ENCODE measurements around the gene KRT36. TPM values are rescaled to one million over a fixed set of nuclear protein-coding genes. Genes with fewer than 3 reads are reported as not detected.

The KRT36 gene
- total and polyA plus RNA-seq, 2 of the 8 experiments (the other 6 are each of a cell fraction or from before 2014, with no cell fraction given) = not detected

DNA sequence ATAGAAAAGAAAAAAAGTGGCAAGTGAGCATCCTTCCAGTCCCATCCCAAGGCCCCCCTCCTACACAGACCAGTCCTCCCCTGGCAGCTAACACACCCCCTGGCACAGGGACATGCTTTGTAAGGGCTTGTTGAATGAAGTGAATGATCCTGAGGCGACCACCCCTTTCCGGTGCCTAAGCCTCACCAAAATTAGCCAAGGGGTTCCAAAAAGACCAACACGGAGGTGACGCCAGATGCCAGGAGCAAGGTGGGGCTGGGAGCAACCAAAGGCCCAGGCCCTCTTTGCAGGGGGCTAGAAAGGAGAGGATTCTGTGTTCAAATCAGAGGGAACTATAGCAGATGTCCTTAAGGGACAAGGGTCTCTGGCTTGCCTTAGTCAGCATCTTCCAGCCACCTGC, 14.3 kb downstream of the KRT36 start:
- no peak overlapping the region for H3K9ac ChIP-seq (replicated peaks in 1 of 4; ENCODE audit: extremely low read depth in 1 of 4, low read depth in 3 of 4, low read length in 3 of 4)
- no peak overlapping the region for H2BK20ac ChIP-seq (ENCODE audit: low read length)
- no peaks in the 10 kb centered on the region; a peak in 2 of 7 replicates for H3K27me3 ChIP-seq (replicated peaks in 1 of 4; ENCODE audit: control insufficient read depth in 3 of 4, extremely low read depth in 1 of 4, insufficient read depth in 3 of 4, low read length in 3 of 4)
- H3K4me1 ChIP-seq (replicated peaks in 1 of 4; ENCODE audit: control insufficient read depth in 3 of 4, insufficient read depth in 4 of 4, low read length in 3 of 4) = no peaks in the 10 kb centered on the region
- no peaks in the 10 kb centered on the region for H4K20me1 ChIP-seq (replicated peaks in 1 of 2; ENCODE audit: control insufficient read depth in 1 of 2, insufficient read depth in 2 of 2, low read length in 2 of 2)
- no peaks in the 10 kb centered on the region for H3K9me3 ChIP-seq (ENCODE audit: insufficient read depth in 2 of 2, low read depth in 1 of 2, low read length in 1 of 2)
- H2AK5ac ChIP-seq (ENCODE audit: low read depth, low read length) = no peak overlapping the region
- H3K79me2 ChIP-seq (ENCODE audit: control insufficient read depth in 1 of 2, insufficient read depth in 2 of 2, low read length in 2 of 2) = no peaks in the 10 kb centered on the region
- H2BK5ac ChIP-seq (ENCODE audit: low read depth, low read length) = no peak overlapping the region
- no peak for DNase-seq (ENCODE audit: low read depth in 1 of 2, low spot score in 2 of 2)
- no peak overlapping the region for H3K27ac ChIP-seq (ENCODE audit: low read depth, low read length)
- H3K56ac ChIP-seq (replicated peaks; ENCODE audit: insufficient read length, low read depth, low read length) = no peak overlapping the region
- no peak overlapping the region for H3K4me2 ChIP-seq (ENCODE audit: insufficient read depth in 1 of 2, low read depth in 2 of 2, low read length in 2 of 2)
- H3K23me2 ChIP-seq (ENCODE audit: low read depth, low read length) = no peaks in the 10 kb centered on the region
- H3K36me3 ChIP-seq (ENCODE audit: control insufficient read depth in 2 of 4, insufficient read depth in 4 of 4, low read length in 3 of 4) = no peaks in the 10 kb centered on the region
- no peak overlapping the region for H3K18ac ChIP-seq (ENCODE audit: extremely low read depth, low read length)
- 85% methylated on average over 4 of the region's 4 CpGs; no CpG with 5 or more reads in 1 of the 2 experiments for WGBS, 2 experiments (ENCODE audit: extremely low coverage in 1 of 2, insufficient coverage in 1 of 2, insufficient read length in 1 of 2, insufficient replicate concordance in 2 of 2, low coverage in 1 of 2, low lambda C conversion rate in 2 of 2, missing lambda C conversion rate in 1 of 2)
- CTCF ChIA-PET (ENCODE audit: partially characterized antibody) = interaction anchor here (1.2 to 2.0 kb wide), 2 partner anchors 12 to 58 kb away, joined by 3 to 4 read pairs; no protein-coding TSS in a partner anchor
- H3K14ac ChIP-seq (ENCODE audit: insufficient read length) = no peak overlapping the region
- FAIRE-seq = no peak
- H4K8ac ChIP-seq (ENCODE audit: extremely low read depth, insufficient read depth, low read length) = no peak overlapping the region
- no peak overlapping the region for H4K91ac ChIP-seq (replicated peaks; ENCODE audit: insufficient read length, low read length)
- no peak overlapping the region for H3K4ac ChIP-seq (replicated peaks; ENCODE audit: insufficient read length, low read depth, low read length)
- H2BK120ac ChIP-seq (replicated peaks; ENCODE audit: low read depth, low read length) = no peak overlapping the region
- no peak overlapping the region for H2BK12ac ChIP-seq (ENCODE audit: low read depth, low read length)
- H4K5ac ChIP-seq (ENCODE audit: insufficient read length, low read depth, low read length) = no peak overlapping the region
- H3K23ac ChIP-seq (ENCODE audit: insufficient read length) = no peak overlapping the region
- no peak overlapping the region for H3K4me3 ChIP-seq (ENCODE audit: extremely low read depth in 1 of 4, insufficient read depth in 2 of 4, low read depth in 3 of 4, low read length in 4 of 4)
- H2AFZ ChIP-seq (ENCODE audit: low read length) = no peak overlapping the region
- H2BK15ac ChIP-seq (ENCODE audit: low read length) = no peak overlapping the region
- POLR2A ChIA-PET (ENCODE audit: partially characterized antibody) = interaction anchor here (1.1 kb wide), 1 partner anchor 214 kb away, joined by 4 read pairs; no protein-coding TSS in a partner anchor
- no peaks in the 10 kb centered on the region for H3K79me1 ChIP-seq (ENCODE audit: low read depth, low read length)
- TF ChIP-seq, protein P1, sequence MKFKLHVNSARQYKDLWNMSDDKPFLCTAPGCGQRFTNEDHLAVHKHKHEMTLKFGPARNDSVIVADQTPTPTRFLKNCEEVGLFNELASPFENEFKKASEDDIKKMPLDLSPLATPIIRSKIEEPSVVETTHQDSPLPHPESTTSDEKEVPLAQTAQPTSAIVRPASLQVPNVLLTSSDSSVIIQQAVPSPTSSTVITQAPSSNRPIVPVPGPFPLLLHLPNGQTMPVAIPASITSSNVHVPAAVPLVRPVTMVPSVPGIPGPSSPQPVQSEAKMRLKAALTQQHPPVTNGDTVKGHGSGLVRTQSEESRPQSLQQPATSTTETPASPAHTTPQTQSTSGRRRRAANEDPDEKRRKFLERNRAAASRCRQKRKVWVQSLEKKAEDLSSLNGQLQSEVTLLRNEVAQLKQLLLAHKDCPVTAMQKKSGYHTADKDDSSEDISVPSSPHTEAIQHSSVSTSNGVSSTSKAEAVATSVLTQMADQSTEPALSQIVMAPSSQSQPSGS (IDR thresholded peaks at IDR 0.05; ENCODE audit: low read length) = no peak
- TF ChIP-seq HDAC2 (IDR thresholded peaks at IDR 0.05; ENCODE audit: borderline replicate concordance in 1 of 2, low read depth in 2 of 2, low read length in 2 of 2) (no peak), RXRA (IDR thresholded peaks at IDR 0.05; ENCODE audit: insufficient read depth, low read depth, low read length) (no peak), YY1 (IDR thresholded peaks at IDR 0.05; ENCODE audit: low read depth, low read length) (no peak), SRF (IDR thresholded peaks at IDR 0.05; ENCODE audit: low read depth, low read length) (no peak), KDM4A (IDR thresholded peaks at IDR 0.05; ENCODE audit: low read depth, low read length, severe bottlenecking) (no peak), POU5F1 (IDR thresholded peaks at IDR 0.05; ENCODE audit: low read depth, low read length) (no peak), SUZ12 (IDR thresholded peaks at IDR 0.05; ENCODE audit: low read length) (no peak), CREB1 (IDR thresholded peaks at IDR 0.05) (no peak), NANOG (IDR thresholded peaks at IDR 0.05; ENCODE audit: insufficient read depth, low read depth, low read length, poor library complexity, severe bottlenecking) (no peak)
- TF ChIP-seq, protein P2, sequence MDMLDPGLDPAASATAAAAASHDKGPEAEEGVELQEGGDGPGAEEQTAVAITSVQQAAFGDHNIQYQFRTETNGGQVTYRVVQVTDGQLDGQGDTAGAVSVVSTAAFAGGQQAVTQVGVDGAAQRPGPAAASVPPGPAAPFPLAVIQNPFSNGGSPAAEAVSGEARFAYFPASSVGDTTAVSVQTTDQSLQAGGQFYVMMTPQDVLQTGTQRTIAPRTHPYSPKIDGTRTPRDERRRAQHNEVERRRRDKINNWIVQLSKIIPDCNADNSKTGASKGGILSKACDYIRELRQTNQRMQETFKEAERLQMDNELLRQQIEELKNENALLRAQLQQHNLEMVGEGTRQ (IDR thresholded peaks at IDR 0.05; ENCODE audit: low read length) = no peak
